ENCODE measurements around the gene PET117. TPM values are rescaled to one million over a fixed set of nuclear protein-coding genes. Genes with fewer than 3 reads are reported as not detected.
A peak's percentile ranks its signal among the peaks of the same experiment; 100 is the strongest.
"Not testable (repeated sequence)": the region's sequence is repeated elsewhere in the genome, so short reads cannot be mapped to it uniquely, and the experiment has no call there.

PET117 gene
- polyA plus RNA-seq, 1 donor: 10.5 TPM

DNA sequence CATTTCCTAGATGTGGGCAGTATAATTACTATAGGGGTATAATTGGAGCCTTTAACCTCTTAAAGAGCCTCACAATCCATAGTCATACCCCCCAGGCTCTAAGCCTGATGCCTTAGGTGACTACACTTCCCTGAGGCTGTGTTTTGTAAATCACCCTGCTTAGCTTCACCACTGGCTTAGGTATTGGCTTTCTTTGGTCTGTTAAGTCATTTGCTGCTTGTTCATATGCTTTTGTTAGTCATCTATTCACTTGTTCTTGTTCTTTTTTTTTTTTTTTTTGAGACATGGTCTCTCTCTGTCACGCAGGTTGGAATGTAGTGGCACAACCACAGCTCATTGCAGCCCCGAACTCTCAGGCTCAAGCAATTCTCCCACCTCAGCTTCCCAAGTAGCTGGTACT, 26.7 kb downstream of the PET117 start:
- DNase-seq: no peak

DNA sequence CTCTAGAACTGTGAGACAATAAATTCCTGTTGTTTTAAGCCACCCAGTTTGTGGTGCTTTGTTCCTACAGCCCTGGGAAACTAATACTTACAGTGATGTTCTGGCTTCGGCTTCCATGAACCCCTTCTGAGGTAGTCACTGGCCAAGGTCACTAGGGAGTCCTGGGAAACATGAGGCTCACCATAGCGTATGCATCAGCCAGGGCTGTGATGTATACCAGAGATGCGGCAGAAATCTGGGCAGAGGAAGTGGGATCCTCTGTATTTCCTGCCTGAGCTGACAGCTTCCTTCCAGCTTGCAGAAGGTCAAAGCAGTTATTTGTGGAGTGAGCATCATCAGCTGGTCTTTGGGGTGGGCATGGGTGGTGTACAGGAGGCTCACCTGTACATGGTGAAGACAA, 27.9 kb downstream of the PET117 start:
- no peak for DNase-seq

DNA sequence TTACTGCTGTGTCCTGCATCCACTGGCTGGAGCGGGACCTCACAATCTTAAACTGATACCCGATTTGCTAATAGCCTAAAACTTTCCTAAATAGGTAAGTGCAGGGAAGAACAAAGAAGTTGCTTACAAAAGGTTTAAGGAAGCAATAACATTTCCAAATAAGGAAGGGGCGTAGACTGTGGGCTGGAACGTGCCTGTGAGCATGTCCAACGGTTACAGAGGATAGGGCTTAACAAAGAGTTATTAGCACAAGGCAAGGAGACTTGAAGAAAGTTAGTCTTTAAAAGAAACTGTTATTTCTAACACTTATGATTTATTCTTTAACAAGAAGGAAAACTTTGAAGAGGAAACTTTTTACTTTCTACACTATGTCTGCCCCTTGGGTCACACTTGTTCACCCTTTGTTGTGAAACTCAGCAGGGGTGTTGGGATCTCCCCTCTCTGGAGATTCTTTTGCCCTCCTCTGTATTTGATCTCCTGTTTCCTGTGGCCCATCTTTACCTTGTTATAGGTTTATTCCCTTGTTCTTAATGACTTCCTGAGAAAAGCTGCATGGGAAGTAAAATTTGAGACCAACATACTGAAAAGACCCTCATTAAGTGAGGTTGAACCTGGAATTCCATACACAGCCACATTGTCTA, 28.7 kb downstream of the PET117 start:
- DNase-seq: no peak

DNA sequence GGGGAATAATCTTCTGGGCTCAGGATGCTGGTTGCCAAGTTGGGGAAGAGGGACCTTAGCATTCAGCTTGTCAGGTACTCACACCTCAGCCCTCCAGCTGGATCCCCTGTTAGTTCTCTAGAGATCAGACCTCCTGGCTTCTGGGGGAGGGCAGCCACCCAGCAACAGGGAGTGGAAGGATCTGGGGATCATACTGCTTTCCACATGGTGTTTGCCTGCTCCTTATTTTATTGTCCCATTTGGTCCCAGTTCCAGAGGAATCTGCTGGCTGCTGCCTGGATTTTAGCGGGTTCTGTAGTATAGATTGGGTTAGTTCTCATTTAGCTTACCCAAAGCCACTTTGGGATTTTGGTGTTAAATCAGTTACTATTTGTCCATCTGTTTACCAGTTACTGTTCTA, 29.3 kb downstream of the PET117 start:
- no peak for DNase-seq

DNA sequence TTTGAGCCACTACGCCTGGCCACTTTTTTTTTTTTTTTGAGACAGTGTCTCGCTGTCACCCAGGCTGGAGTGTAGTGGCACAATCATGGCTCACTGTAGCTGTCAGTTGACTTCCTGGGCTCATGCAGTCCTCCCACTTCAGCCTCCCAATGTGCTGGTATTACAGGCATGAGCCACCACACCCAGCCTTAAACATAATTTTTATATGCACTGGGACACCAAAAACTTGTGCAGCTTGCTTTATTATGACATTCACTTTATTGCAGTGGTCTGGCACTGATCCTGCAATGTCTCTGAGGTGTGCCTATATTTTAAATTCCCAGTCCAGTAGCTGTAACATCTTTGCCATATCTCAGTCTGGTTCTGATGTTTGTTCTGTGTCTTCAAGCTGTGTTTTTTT, 34.7 kb downstream of the PET117 start:
- no peak for DNase-seq

DNA sequence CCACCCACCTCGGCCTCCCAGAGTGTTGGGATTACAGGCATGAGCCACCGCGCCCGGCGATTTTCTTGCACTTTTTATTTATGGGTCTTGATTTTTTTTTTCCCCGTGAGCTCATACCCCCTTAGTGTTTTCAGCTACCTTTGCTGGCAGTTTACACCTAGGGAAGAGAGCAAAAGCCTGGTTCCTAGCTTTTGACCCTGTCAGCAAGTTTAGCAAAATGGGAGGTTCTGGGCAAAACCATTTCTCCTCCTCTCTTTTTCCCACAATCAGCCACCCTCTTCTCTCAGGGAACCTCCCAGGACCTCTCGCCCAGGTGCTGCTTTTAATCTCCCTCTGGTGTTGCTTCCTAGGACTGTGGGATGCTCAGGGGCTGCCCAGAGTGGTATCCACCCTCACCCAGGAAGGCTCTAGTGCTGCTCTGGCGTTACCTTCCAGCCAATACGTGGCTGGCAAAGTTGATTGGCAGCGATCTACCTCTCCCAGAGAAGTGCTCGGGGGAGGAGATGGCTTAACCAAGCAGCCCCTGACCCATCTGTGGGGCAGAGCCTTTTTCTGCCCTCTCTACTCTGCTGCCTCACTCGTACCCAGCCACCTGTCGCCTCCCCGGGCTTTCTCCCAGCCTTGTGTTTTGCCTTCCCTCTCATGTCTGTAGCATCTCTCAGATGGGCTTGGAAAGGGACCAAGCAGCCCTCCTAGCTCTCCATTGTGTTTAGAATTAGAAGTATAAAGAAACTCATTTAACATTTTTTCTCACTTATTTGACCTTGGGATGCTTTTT, 37.4 kb downstream of the PET117 start:
- no peak for DNase-seq

DNA sequence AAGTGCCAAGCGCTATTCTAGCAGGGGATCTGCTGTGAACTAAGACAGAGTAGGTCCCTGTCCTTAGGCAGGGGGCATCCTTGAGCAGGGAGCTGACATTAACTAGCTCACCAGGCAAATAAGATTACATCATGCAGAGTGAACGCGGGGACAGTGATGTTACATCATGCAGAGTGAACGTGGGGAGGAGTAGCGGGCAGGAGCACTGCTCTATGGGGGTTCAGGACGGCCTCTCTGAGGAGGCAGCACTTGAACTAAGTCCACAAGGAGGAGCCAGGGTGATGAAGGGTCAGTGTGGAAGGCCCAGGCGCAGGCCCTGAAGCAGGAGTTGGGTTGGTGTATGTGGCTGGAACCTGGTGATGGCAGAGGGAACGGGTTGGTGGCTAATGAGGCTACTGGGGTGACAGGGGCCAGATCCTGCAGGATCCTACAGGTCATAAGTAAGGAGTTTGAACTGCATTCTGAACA, 38.7 kb downstream of the PET117 start:
- no peak for DNase-seq

DNA sequence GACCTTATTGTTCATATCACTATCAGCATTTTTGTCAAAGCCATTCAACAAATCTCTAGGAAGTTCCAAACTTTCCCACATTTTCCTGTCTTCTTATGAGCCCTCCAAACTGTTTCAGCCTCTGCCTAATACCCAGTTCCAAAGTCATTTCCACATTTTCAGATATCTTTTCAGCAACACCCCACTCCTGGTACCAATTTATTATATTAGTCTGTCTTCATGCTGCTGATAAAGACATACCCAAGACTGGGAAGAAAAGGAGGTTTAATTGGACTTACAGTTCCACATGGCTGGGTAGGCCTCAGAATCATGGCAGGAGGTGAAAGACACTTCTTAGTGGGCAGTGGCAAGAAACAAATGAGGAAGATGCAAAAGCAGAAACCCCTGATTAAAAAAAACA, 42.7 kb downstream of the PET117 start:
- not testable (repeated sequence) for DNase-seq

DNA sequence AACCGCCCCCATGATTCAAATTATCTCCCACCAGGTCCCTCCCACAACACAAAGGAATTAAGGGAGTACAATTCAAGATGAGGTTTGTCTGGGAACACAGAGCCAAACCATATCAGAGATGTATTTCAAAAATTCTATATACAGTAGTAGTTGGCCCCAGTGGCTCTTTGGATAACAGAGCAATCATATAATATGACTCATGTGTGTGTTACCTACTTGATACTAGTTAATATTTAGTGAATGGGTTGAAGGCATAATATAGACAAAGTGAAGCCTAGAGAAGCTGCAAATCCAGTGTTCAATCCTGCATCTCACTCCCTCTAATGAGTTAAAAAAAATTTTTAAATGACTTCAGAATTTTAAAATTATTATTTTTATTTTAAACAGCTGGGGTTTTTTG, 43.2 kb downstream of the PET117 start:
- DNase-seq: no peak

DNA sequence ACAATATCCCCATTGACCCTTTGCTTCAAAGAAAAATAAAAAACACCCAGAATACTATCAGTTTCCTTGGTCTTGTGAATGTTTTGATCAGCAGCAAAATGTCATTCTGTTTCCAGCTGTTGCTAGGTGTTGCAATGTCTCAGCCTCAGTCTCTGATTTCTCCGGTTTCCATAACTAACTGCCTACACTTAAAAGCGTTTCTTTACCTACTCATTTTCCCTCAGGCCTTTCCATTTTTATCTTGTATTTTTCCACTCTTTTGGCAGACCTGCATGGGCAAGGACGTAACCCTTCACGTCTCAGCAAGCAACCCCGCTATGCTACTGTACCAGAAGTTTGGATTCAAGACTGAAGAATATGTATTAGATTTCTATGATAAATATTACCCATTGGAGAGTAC, 49.4 kb downstream of the PET117 start:
- no peak for DNase-seq

DNA sequence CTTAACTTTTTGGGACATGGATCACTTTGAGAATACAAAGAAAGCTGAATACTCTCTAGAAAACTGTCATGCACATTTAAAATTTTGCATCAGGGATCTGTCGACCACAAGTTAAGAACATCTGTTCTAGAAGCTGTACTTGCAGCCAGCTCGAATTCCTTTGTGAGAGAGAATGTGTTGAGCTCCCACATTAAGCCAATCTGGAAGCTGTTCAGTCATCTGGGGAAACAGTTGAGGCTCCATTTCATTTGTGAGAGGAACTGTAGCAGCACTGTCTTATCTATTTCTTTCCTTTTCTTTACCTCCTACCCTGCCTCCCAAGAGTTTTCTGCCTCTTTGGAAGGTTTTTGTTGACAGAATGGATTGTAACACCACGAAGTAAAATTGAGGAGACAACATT, 50.8 kb downstream of the PET117 start:
- peak; percentile 18 for DNase-seq

DNA sequence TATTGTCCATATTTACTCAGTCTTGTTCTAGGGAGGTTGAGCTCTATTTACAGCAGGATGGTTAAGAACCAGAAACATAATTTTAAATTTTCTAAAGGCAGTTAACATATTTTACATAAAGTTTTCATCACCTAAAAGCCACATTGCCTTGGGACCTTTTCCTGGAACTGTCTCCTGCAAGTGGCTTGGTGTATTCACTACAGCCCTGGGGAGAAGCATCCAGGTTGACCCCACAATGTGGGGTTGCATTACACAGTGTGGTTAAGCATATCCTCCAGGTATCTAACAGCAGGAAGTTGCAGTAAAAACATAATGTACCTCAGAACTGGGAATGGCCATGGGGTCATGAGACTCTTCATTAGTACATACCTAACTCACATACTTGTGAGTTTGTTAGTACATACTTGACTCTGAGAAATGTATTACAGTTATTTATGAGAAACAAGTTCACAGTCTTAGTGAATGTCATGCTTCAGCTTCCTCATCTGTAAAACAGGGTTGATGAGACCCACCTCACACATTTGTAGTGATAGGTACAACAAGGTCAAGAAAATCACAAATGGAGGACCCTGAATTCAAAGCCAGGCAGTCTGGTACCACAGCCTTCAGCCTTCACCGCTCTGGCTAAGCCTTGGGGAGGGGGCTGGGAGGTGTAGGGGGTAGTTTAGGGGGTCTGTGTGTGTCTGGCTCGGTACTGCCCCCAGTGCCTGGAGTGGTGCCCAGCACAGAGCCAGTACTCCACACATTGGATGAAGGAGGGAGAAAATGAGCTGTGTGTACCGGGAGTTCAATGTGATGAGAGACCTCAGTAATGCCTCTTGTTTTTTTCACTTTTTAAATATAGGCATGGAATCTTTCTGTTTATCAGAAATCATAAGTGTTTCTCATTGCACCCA, 52.9 kb downstream of the PET117 start:
- no peak for DNase-seq

DNA sequence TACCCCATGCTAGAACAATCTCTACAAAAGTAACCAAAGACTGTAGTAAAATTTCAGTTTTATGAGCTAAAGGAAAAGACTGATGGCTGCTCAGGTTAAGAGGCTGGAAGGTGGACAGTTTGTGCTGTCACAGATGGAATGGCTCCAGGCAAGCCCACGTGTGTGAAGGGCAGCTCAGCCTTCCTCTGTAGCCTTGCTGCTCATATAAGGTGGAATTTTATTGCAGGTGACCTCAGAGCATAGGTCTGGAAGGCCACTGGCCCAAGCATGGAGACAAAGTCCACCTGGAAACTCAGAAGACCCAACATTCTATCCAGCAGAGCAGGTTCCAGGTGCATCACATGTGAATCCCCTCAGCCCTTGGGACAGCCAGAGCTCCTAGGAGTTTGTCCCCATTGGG, 53.6 kb downstream of the PET117 start:
- DNase-seq: no peak

Other genes with a start within 250 kb of the PET117 start
- 101 TPM for gene SNX5, start 169.1 kb upstream of the PET117 start, polyA plus RNA-seq (ENCODE audit: insufficient read length)
- 21.0 TPM for gene MGME1, start 168.8 kb upstream of the PET117 start, polyA plus RNA-seq (ENCODE audit: insufficient read length)
- not detected for gene OVOL2, start 79.9 kb upstream of the PET117 start, polyA plus RNA-seq (ENCODE audit: insufficient read length)
- 19.2 TPM for gene KAT14, start within 50 bp of the PET117 start, polyA plus RNA-seq (ENCODE audit: insufficient read length)
- 15.8 TPM for gene ZNF133, start 150.7 kb downstream of the PET117 start, polyA plus RNA-seq (ENCODE audit: insufficient read length)